Panc1 (cell line): ENCODE measurements around the gene SCAP.

Experiments
- TCF7L2 ChIP-seq: IDR thresholded peaks from 2 replicates; pipeline ENCODE4 v1.6.1; 2011; ENCODE audit warnings: mild to moderate bottlenecking, low read depth, low read length, inconsistent platforms
- TF ChIP-seq, protein P1 (sequence below): fragments of 450-650 bp; IDR thresholded peaks from 2 replicates; pipeline ENCODE4 v1.5.1; 2017; ENCODE audit warnings: mild to moderate bottlenecking

DNA sequence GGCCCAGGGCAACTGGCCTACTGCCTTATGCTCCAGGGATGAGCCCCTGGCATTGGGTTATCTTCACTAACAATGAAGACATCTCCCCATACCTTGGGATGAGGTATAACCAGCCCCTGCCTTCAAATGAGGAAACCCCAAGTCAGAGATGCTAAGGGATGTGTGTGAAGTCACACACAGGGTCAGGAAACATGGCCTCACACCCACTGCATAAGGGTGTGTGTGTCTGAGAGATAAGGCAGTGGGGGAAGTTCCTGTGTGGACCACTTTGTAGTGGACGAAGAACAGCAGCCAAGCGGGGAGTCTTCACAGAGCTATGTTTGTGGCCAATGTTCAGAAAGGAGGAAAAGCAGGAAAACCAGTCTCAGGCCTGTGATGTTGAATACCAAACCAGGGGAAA is 27.3 kb upstream of the SCAP start:
- TF ChIP-seq, protein P1, sequence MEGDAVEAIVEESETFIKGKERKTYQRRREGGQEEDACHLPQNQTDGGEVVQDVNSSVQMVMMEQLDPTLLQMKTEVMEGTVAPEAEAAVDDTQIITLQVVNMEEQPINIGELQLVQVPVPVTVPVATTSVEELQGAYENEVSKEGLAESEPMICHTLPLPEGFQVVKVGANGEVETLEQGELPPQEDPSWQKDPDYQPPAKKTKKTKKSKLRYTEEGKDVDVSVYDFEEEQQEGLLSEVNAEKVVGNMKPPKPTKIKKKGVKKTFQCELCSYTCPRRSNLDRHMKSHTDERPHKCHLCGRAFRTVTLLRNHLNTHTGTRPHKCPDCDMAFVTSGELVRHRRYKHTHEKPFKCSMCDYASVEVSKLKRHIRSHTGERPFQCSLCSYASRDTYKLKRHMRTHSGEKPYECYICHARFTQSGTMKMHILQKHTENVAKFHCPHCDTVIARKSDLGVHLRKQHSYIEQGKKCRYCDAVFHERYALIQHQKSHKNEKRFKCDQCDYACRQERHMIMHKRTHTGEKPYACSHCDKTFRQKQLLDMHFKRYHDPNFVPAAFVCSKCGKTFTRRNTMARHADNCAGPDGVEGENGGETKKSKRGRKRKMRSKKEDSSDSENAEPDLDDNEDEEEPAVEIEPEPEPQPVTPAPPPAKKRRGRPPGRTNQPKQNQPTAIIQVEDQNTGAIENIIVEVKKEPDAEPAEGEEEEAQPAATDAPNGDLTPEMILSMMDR: no peak
- TF ChIP-seq TCF7L2: no peak
